Measurements from ENCODE around the gene SORCS2. TPM values are rescaled to one million over a fixed set of nuclear protein-coding genes. Genes with fewer than 3 reads are reported as not detected.

Gene SORCS2
- total RNA-seq (1 to 10 TPM in 9 of 10 donors, under 1 TPM in 1; 0.95 to 5.4 (median 2.6) TPM), polyA plus RNA-seq (under 1 TPM; 0.25 to 0.66 TPM)
- long read RNA-seq, donor 1, partial matches to known transcripts: 1 of 3 reads
- long read RNA-seq, donor 1, other reads (novel, unspliced or antisense): 2 of 3 reads
- long read RNA-seq, donor 2, partial matches to known transcripts: 1 of 6 reads
- long read RNA-seq, donor 2, other reads (novel, unspliced or antisense): 5 of 6 reads
- long read RNA-seq, donor 3, partial matches to known transcripts: 1 of 3 reads
- long read RNA-seq, donor 3, other reads (novel, unspliced or antisense): 2 of 3 reads

GRCh38 chr4:7192252-7193029 is at the start of gene SORCS2:
Gene SORCS2 (plus strand): TSS chr4:7192538.
- no peak within 1 kb of the TSS for H3K27ac ChIP-seq
- H3K9me3 ChIP-seq: no peaks in the 10 kb centered on the region
- WGBS, 2 donors: 0% methylated on average over 48 to 110 of the region's 116 CpGs
- ATAC-seq (peak; percentile 65 to 92 (median 80)), DNase-seq (peak; percentile 53 to 74)
- H3K27me3 ChIP-seq: peaks cover 7 to 83% (median 63%) of the 10 kb centered on the region in 7 donors
- intact Hi-C loops (cut with DNase I): loop anchor here (1.0 to 10.0 kb wide), 12 partner anchors 99 to 610 kb away; no protein-coding TSS in a partner anchor
- peaks cover 4 to 18% (median 13%) of the 10 kb centered on the region in 9 donors for H3K4me1 ChIP-seq
- TF ChIP-seq CTCF (IDR thresholded peaks at IDR 0.05): peak; percentile 44 to 87 (median 64)
- H3K4me3 ChIP-seq: peak within 1 kb of the TSS; percentile 14 to 52 (median 44)
- no peaks in the 10 kb centered on the region for H3K36me3 ChIP-seq

DNA sequence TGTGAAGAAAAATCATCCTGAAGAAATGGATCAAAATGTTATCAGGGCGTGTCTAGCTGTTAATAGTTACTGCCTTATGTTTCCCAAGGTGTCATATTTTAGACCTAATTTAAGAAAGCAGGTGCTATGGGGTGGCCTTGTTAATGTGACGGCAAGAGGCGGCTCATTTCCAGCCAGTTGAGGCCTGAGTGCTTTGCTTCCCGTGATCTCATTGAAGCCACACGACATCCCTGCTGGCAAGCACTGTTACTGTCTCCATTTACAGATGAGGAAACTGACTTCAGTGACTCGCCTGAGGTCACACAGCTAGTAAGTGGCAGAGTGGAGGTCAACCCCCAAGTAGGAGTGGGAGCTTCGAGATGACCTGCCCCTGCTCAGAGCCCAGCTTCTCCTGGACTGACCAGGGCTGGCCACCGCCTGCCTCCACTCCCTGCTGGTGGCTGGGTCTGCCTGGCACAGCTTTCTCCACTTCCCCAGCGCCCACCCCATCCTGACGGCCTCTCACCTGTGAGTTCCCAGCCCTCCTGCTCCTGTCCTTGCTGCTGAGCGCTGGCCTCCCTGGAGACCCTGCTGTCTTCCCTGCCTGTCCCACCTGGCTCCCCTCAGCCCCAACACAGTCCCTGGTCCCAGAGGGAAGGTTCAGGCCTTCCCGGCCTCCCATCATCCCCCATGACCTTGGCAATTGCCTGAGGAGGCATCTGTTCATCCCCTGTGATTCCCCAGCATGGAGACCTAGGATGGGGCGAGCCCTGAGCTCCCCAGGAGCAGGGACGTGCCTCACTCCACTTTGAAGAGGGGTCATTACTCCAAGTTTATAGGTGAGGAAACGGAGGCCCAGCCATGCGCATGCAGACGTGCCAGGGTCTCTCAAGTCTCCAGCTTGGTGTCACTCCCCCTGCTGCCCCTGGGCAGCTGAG is 47.7 kb upstream of the SORCS2 start:
- 84 to 90% methylated on average over 17 of the region's 17 CpGs for WGBS, 2 donors
- ATAC-seq: no peak

DNA sequence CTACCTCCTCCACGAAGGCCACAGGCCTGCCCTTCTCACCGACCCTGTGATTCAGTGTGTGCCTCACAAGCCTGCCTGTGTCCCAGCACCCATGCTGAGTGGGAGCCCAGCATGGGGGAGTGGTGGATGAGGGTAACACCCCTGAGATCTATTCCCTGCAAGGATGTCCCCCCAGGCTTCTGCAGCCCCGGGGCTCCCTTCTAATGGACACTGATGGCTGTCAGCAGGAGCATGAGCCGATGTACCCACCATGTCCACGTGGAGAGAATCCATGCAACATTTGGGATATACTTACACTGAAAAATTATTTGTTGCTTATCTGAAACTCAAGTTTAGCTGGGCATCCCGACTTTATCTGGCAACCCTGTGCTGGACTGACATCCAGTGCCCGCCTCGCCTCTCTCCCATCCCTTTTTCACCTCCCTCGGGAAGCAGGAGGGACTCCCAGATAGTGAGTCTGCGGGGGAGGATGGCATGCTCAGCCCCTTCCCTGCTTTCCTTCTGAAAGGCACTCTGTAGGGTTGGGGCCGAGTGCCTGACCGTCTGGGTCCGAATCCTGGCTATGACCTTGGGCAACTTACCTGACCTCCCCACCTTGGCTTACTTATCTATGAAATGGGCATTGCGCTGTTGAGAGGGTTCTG is 46.9 kb upstream of the SORCS2 start:
- ATAC-seq: no peak
- Histone ChIP-seq H3K36me3 (no peaks in the 10 kb centered on the region), H3K27me3 (peaks cover 0 to 8% (median 0%) of the 10 kb centered on the region in 7 donors), H3K4me1 (no peaks in the 10 kb centered on the region), H3K4me3 (no peak overlapping the region), H3K27ac (no peak overlapping the region), H3K9me3 (no peaks in the 10 kb centered on the region)
- TF ChIP-seq CTCF (IDR thresholded peaks at IDR 0.05): no peak
- intact Hi-C loops (cut with DNase I): no loop called here
- DNase-seq: no peak
- WGBS, 2 donors: 71 to 74% methylated on average over 14 of the region's 14 CpGs

More for the DNA sequence above, 47.7 kb upstream of the SORCS2 start:
- H3K4me1 ChIP-seq: no peaks in the 10 kb centered on the region
- no peak for TF ChIP-seq CTCF (IDR thresholded peaks at IDR 0.05)
- intact Hi-C loops (cut with DNase I): no loop called here
- peaks cover 0 to 8% (median 0%) of the 10 kb centered on the region in 7 donors for H3K27me3 ChIP-seq
- no peak overlapping the region for H3K4me3 ChIP-seq
- H3K36me3 ChIP-seq: no peaks in the 10 kb centered on the region
- H3K27ac ChIP-seq: no peak overlapping the region
- no peak for DNase-seq
- no peaks in the 10 kb centered on the region for H3K9me3 ChIP-seq
